ENCODE results near the gene MRPS33. TPM values are rescaled to one million over a fixed set of nuclear protein-coding genes. Genes with fewer than 3 reads are reported as not detected.

MRPS33 gene
- 106 to 129 TPM (median 111 TPM) in 5 replicates for total RNA-seq (2022; extraction: Qiagen RNA extraction; ENCODE audit: low read depth)

DNA sequence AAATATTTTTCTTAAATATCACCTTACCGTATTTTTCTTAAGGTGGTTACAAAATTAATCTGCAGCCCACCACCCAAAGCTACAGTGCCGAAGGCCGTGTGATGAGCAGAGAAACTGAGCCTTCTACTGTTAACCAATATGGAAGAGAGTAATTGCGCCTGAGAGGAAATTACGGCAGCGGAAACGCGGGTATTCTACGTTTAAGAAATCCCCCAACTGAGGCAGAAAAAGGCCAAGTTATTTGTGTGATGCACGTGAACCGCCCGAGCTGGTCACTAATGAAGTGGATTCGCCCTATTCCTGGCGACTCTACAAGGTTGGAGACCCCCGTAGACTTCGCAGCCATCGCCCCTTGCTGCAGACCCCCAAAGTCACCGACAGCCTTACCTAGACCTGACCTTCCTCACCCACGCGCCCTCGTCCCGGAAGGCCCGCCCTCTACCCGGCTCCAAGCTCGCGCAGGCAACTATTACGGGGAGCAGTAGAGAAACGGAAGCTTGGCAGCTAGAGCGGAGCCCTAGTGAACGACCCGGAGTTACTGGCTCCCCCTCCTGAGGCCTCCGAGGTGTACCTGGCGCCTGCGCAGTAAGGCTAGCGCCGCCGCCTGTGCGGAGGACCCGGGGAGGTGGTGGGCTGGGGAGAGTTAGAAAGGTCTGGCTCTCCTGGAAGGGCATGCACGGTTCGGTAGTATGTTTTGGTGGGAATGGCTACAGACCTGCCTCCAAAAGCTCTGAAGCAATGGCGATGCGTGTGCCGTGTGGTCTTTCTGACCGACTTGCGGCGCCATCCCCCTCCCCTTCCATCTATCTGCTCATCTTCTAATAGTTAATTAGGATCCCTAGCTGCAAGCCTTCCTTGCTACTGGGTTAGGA, at the start of gene MRPS33:
TSS of gene MRPS33 (minus strand) at position 429 of the 872 bp plus-strand sequence. CDS start 4,319 bp downstream, outside the sequence.

Other genes starting within 250 kb of the MRPS33 start
- gene BRAF, start 90.0 kb downstream of the MRPS33 start, total RNA-seq (2022; extraction: Qiagen RNA extraction; ENCODE audit: low read depth): 4.1 to 7.1 TPM (median 5.2 TPM) in 5 replicates
- gene TMEM178B, start 59.1 kb upstream of the MRPS33 start, total RNA-seq (2022; extraction: Qiagen RNA extraction; ENCODE audit: low read depth): 1.2 to 1.7 TPM (median 1.5 TPM) in 5 replicates

Data from A549 treated with GW870086 at 1 μM for 4 hours (cell line).